ENCODE measurements around the gene SNTG2.
A peak's percentile ranks its signal among the peaks of the same experiment; 100 is the strongest.

SNTG2 gene

GRCh38 chr2:1266351-1266750 is 315.7 kb downstream of the SNTG2 start:
- Histone ChIP-seq H2BK120ac (ENCODE audit: low read depth, low read length) (no peak overlapping the region), H4K8ac (ENCODE audit: low read depth, low read length) (no peak overlapping the region), H3K4me1 (ENCODE audit: control insufficient read depth in 2 of 2, insufficient read depth in 1 of 2, low read depth in 1 of 2, low read length in 2 of 2) (peaks cover 0 to 2% of the 10 kb centered on the region in 2 donors), H2BK5ac (ENCODE audit: low read length) (no peak overlapping the region), H3K27me3 (ENCODE audit: control insufficient read depth in 3 of 3, insufficient read depth in 3 of 3, low read depth in 1 of 3, low read length in 3 of 3) (no peaks in the 10 kb centered on the region), H3K9ac (ENCODE audit: low read depth, low read length, poor library complexity) (no peak overlapping the region), H3K14ac (ENCODE audit: low read length) (no peak overlapping the region), H3K79me1 (ENCODE audit: low read depth, low read length) (no peaks in the 10 kb centered on the region), H3K23ac (ENCODE audit: low read depth, low read length, poor library complexity) (no peak overlapping the region), H2BK12ac (ENCODE audit: low read length) (no peak overlapping the region), H3K36me3 (replicated peaks in 1 of 2; ENCODE audit: control insufficient read depth in 2 of 2, insufficient read depth in 2 of 2, low read length in 2 of 2) (no peaks in the 10 kb centered on the region), H3K4ac (ENCODE audit: low read length) (no peak overlapping the region), H4K91ac (ENCODE audit: low read depth, low read length, poor library complexity) (no peak overlapping the region), H3K9me3 (replicated peaks in 1 of 2; ENCODE audit: control insufficient read depth in 2 of 2, insufficient read depth in 1 of 2, low read depth in 1 of 2, low read length in 2 of 2) (no peaks in the 10 kb centered on the region), H3K18ac (ENCODE audit: low read length) (no peak overlapping the region), H2AK5ac (ENCODE audit: low read depth, low read length) (no peak overlapping the region), H3K4me3 (ENCODE audit: low read length in 2 of 2) (no peak overlapping the region), H3K27ac (replicated peaks; ENCODE audit: low read length) (no peak overlapping the region), H2AFZ (ENCODE audit: low read length) (no peak overlapping the region), H2BK15ac (ENCODE audit: low read length) (no peak overlapping the region), H3K4me2 (ENCODE audit: insufficient read depth, low read length, poor library complexity, severe bottlenecking) (no peak overlapping the region)
- no peak for DNase-seq (ENCODE audit: low spot score)
- no CpG with 5 or more reads among the region's 12 CpGs for WGBS, 2 donors (ENCODE audit: extremely low coverage in 2 of 2, insufficient read length in 2 of 2, insufficient replicate concordance in 1 of 2)

GRCh38 chr2:1268034-1268433 is 317.4 kb downstream of the SNTG2 start:
- no peak overlapping the region for H3K18ac ChIP-seq (ENCODE audit: low read length)
- H3K36me3 ChIP-seq (replicated peaks in 1 of 2; ENCODE audit: control insufficient read depth in 2 of 2, insufficient read depth in 2 of 2, low read length in 2 of 2) = no peaks in the 10 kb centered on the region
- peaks cover 0 to 2% (median 0%) of the 10 kb centered on the region in 3 experiments for H3K27me3 ChIP-seq (ENCODE audit: control insufficient read depth in 3 of 3, insufficient read depth in 3 of 3, low read depth in 1 of 3, low read length in 3 of 3)
- no peak overlapping the region for H3K4ac ChIP-seq (ENCODE audit: low read length)
- H2AFZ ChIP-seq (ENCODE audit: low read length) = no peak overlapping the region
- H3K27ac ChIP-seq (replicated peaks; ENCODE audit: low read length) = no peak overlapping the region
- H3K9me3 ChIP-seq (replicated peaks in 1 of 2; ENCODE audit: control insufficient read depth in 2 of 2, insufficient read depth in 1 of 2, low read depth in 1 of 2, low read length in 2 of 2) = peaks cover 0 to 2% of the 10 kb centered on the region in 2 donors
- H2AK5ac ChIP-seq (ENCODE audit: low read depth, low read length) = no peak overlapping the region
- no peak overlapping the region for H2BK120ac ChIP-seq (ENCODE audit: low read depth, low read length)
- H3K79me1 ChIP-seq (ENCODE audit: low read depth, low read length) = no peaks in the 10 kb centered on the region
- no peak overlapping the region for H2BK15ac ChIP-seq (ENCODE audit: low read length)
- H3K14ac ChIP-seq (ENCODE audit: low read length) = no peak overlapping the region
- no CpG with 5 or more reads among the region's 7 CpGs for WGBS, 2 donors (ENCODE audit: extremely low coverage in 2 of 2, insufficient read length in 2 of 2, insufficient replicate concordance in 1 of 2)
- H3K23ac ChIP-seq (ENCODE audit: low read depth, low read length, poor library complexity) = no peak overlapping the region
- H3K4me2 ChIP-seq (ENCODE audit: insufficient read depth, low read length, poor library complexity, severe bottlenecking) = no peak overlapping the region
- H3K4me1 ChIP-seq (ENCODE audit: control insufficient read depth in 2 of 2, insufficient read depth in 1 of 2, low read depth in 1 of 2, low read length in 2 of 2) = peaks cover 0 to 2% of the 10 kb centered on the region in 2 donors
- no peak overlapping the region for H3K9ac ChIP-seq (ENCODE audit: low read depth, low read length, poor library complexity)
- H3K4me3 ChIP-seq (ENCODE audit: low read length in 2 of 2) = no peak overlapping the region
- H2BK5ac ChIP-seq (ENCODE audit: low read length) = no peak overlapping the region
- H2BK12ac ChIP-seq (ENCODE audit: low read length) = no peak overlapping the region
- no peak for DNase-seq (ENCODE audit: low spot score)
- H4K8ac ChIP-seq (ENCODE audit: low read depth, low read length) = no peak overlapping the region
- H4K91ac ChIP-seq (ENCODE audit: low read depth, low read length, poor library complexity) = no peak overlapping the region

- Histone ChIP-seq H3K14ac (ENCODE audit: low read length) (no peak overlapping the region), H3K4ac (ENCODE audit: low read length) (no peak overlapping the region), H3K4me3 (ENCODE audit: low read length in 2 of 2) (no peak overlapping the region), H2BK5ac (ENCODE audit: low read length) (no peak overlapping the region), H3K18ac (ENCODE audit: low read length) (no peak overlapping the region), H3K9me3 (replicated peaks in 1 of 2; ENCODE audit: control insufficient read depth in 2 of 2, insufficient read depth in 1 of 2, low read depth in 1 of 2, low read length in 2 of 2) (peaks cover 0 to 5% of the 10 kb centered on the region in 2 donors), H3K4me2 (ENCODE audit: insufficient read depth, low read length, poor library complexity, severe bottlenecking) (no peak overlapping the region), H3K4me1 (ENCODE audit: control insufficient read depth in 2 of 2, insufficient read depth in 1 of 2, low read depth in 1 of 2, low read length in 2 of 2) (peaks cover 0 to 2% of the 10 kb centered on the region in 2 donors), H2BK12ac (ENCODE audit: low read length) (no peak overlapping the region), H3K79me1 (ENCODE audit: low read depth, low read length) (no peaks in the 10 kb centered on the region), H3K27me3 (ENCODE audit: control insufficient read depth in 3 of 3, insufficient read depth in 3 of 3, low read depth in 1 of 3, low read length in 3 of 3) (peaks cover 0 to 2% (median 0%) of the 10 kb centered on the region in 3 experiments), H3K23ac (ENCODE audit: low read depth, low read length, poor library complexity) (no peak overlapping the region), H3K27ac (replicated peaks; ENCODE audit: low read length) (no peak overlapping the region), H3K36me3 (replicated peaks in 1 of 2; ENCODE audit: control insufficient read depth in 2 of 2, insufficient read depth in 2 of 2, low read length in 2 of 2) (no peaks in the 10 kb centered on the region), H2AFZ (ENCODE audit: low read length) (no peak overlapping the region), H3K9ac (ENCODE audit: low read depth, low read length, poor library complexity) (no peak overlapping the region), H4K8ac (ENCODE audit: low read depth, low read length) (no peak overlapping the region), H2BK15ac (ENCODE audit: low read length) (no peak overlapping the region), H4K91ac (ENCODE audit: low read depth, low read length, poor library complexity) (no peak overlapping the region), H2AK5ac (ENCODE audit: low read depth, low read length) (no peak overlapping the region), H2BK120ac (ENCODE audit: low read depth, low read length) (no peak overlapping the region)
- no peak for DNase-seq (ENCODE audit: low spot score)
- whole genome bisulfite sequencing, 2 donors (ENCODE audit: extremely low coverage in 2 of 2, insufficient read length in 2 of 2, insufficient replicate concordance in 1 of 2) = no CpG with 5 or more reads among the region's 8 CpGs
These were observed 319.2 kb downstream of the SNTG2 start for GRCh38 chr2:1269812-1270211.

GRCh38 chr2:1272835-1273234 is 322.2 kb downstream of the SNTG2 start:
- Histone ChIP-seq H3K79me1 (ENCODE audit: low read depth, low read length) (no peaks in the 10 kb centered on the region), H3K18ac (ENCODE audit: low read length) (peak overlapping the region; percentile 60)

More at GRCh38 chr2:1272835-1273234, 322.2 kb downstream of the SNTG2 start:
- Histone ChIP-seq H3K9me3 (replicated peaks in 1 of 2; ENCODE audit: control insufficient read depth in 2 of 2, insufficient read depth in 1 of 2, low read depth in 1 of 2, low read length in 2 of 2) (peaks cover 0 to 7% of the 10 kb centered on the region in 2 donors), H2BK120ac (ENCODE audit: low read depth, low read length) (no peak overlapping the region), H4K91ac (ENCODE audit: low read depth, low read length, poor library complexity) (no peak overlapping the region), H3K4ac (ENCODE audit: low read length) (no peak overlapping the region), H3K27ac (replicated peaks; ENCODE audit: low read length) (no peak overlapping the region), H3K9ac (ENCODE audit: low read depth, low read length, poor library complexity) (no peak overlapping the region), H2BK5ac (ENCODE audit: low read length) (no peak overlapping the region), H3K4me3 (ENCODE audit: low read length in 2 of 2) (no peak overlapping the region), H3K27me3 (ENCODE audit: control insufficient read depth in 3 of 3, insufficient read depth in 3 of 3, low read depth in 1 of 3, low read length in 3 of 3) (peaks cover 0 to 2% (median 0%) of the 10 kb centered on the region in 3 experiments), H2BK15ac (ENCODE audit: low read length) (no peak overlapping the region), H4K8ac (ENCODE audit: low read depth, low read length) (no peak overlapping the region), H2BK12ac (ENCODE audit: low read length) (no peak overlapping the region), H3K14ac (ENCODE audit: low read length) (no peak overlapping the region), H2AK5ac (ENCODE audit: low read depth, low read length) (no peak overlapping the region), H3K23ac (ENCODE audit: low read depth, low read length, poor library complexity) (no peak overlapping the region), H3K36me3 (replicated peaks in 1 of 2; ENCODE audit: control insufficient read depth in 2 of 2, insufficient read depth in 2 of 2, low read length in 2 of 2) (no peaks in the 10 kb centered on the region), H3K4me2 (ENCODE audit: insufficient read depth, low read length, poor library complexity, severe bottlenecking) (no peak overlapping the region), H3K4me1 (ENCODE audit: control insufficient read depth in 2 of 2, insufficient read depth in 1 of 2, low read depth in 1 of 2, low read length in 2 of 2) (no peaks in the 10 kb centered on the region), H2AFZ (ENCODE audit: low read length) (no peak overlapping the region)
- no CpG with 5 or more reads among the region's 18 CpGs for WGBS, 2 donors (ENCODE audit: extremely low coverage in 2 of 2, insufficient read length in 2 of 2, insufficient replicate concordance in 1 of 2)
- no peak for DNase-seq (ENCODE audit: low spot score)
